ENCODE measurements around the gene ICAM3. TPM values are rescaled to one million over a fixed set of nuclear protein-coding genes. Genes with fewer than 3 reads are reported as not detected.
A peak's percentile ranks its signal among the peaks of the same experiment; 100 is the strongest.

The ICAM3 gene
- polyA plus RNA-seq, 1 of the 3 experiments (the other 2 are of a cell fraction), result 15.6 TPM

GRCh38 chr19:10292206-10292788 is 47.1 kb downstream of the ICAM3 start:
- Histone ChIP-seq H3K27ac (ENCODE audit: low read depth in 2 of 2, low read length in 1 of 2) (no peak overlapping the region), H3K27me3 (ENCODE audit: insufficient read depth) (no peaks in the 10 kb centered on the region; the same call in 1 of the 2 replicates), H3K79me2 (ENCODE audit: insufficient read depth) (no peaks in the 10 kb centered on the region), H3K4me1 (ENCODE audit: control insufficient read depth in 1 of 2, insufficient read depth in 2 of 2, low read depth in 1 of 2, low read length in 1 of 2) (peaks cover 0 to 39% of the 10 kb centered on the region in 2 experiments; a peak in 1 of 4 replicates), H3K9me3 (no peaks in the 10 kb centered on the region), H2AFZ (ENCODE audit: low read depth) (peak overlapping the region; percentile 61; the same call in 1 of the 2 replicates), H3K9ac (no peak overlapping the region), H3K9me2 (no peaks in the 10 kb centered on the region), H3K36me3 (replicated peaks in 1 of 2; ENCODE audit: control insufficient read depth in 1 of 2, insufficient read depth in 2 of 2, low read length in 1 of 2) (no peaks in the 10 kb centered on the region), H3K4me3 (ENCODE audit: low read depth in 2 of 2, low read length in 1 of 2) (peak overlapping the region; percentile 45 to 77), H3K4me2 (peak overlapping the region; percentile 98), H4K20me1 (ENCODE audit: insufficient read depth) (no peaks in the 10 kb centered on the region), H3F3A (replicated peaks; ENCODE audit: insufficient read depth) (peaks cover 3% of the 10 kb centered on the region)
- TF ChIP-seq FOXJ3 (CRISPR knock-in tag; IDR thresholded peaks at IDR 0.05), result no peak
- TF ChIP-seq RCOR1 (IDR thresholded peaks at IDR 0.05; ENCODE audit: low read length), result no peak
- no peak for TF ChIP-seq EZH2phosphoT487 (IDR thresholded peaks at IDR 0.05; ENCODE audit: borderline replicate concordance, low read depth)
- no peak for TF ChIP-seq CTCF (IDR thresholded peaks at IDR 0.05)
- WGBS (ENCODE audit: low lambda C conversion rate), result 1% methylated on average over 11 of the region's 45 CpGs
- peak; percentile 92 for DNase-seq
- POLR2A ChIA-PET, result interaction anchor here (1.1 kb wide), 1 partner anchor 9 kb away, joined by 3 read pairs; no protein-coding TSS in a partner anchor
- CTCF ChIA-PET, result interaction anchor here (1.0 to 2.9 kb wide), 8 partner anchors 22 to 153 kb away, joined by 3 to 21 read pairs (median 5); partner anchors contain the start of gene ICAM1

- no peaks in the 10 kb centered on the region; the same call in 1 of the 2 replicates for H3K27me3 ChIP-seq (ENCODE audit: insufficient read depth)
- peaks cover 0 to 39% of the 10 kb centered on the region in 2 experiments; a peak in 1 of 4 replicates for H3K4me1 ChIP-seq (ENCODE audit: control insufficient read depth in 1 of 2, insufficient read depth in 2 of 2, low read depth in 1 of 2, low read length in 1 of 2)
- peak overlapping the region; percentile 39; the same call in 1 of the 2 replicates for H3K9ac ChIP-seq
- H3K9me2 ChIP-seq, result no peaks in the 10 kb centered on the region
- DNase-seq, result no peak
- peak; percentile 1; the same call in 1 of the 2 replicates for TF ChIP-seq MAX (IDR thresholded peaks at IDR 0.05; ENCODE audit: low read depth)
- TF ChIP-seq FOXM1 (IDR thresholded peaks at IDR 0.05; ENCODE audit: low read depth), result no peak
- H3K9me3 ChIP-seq, result no peaks in the 10 kb centered on the region
- H3K4me2 ChIP-seq, result peak overlapping the region; percentile 98
- peaks cover 3% of the 10 kb centered on the region for H3F3A ChIP-seq (replicated peaks; ENCODE audit: insufficient read depth)
- peak overlapping the region; percentile 61 for H2AFZ ChIP-seq (ENCODE audit: low read depth)
- 2% methylated on average over 33 of the region's 49 CpGs for WGBS (ENCODE audit: low lambda C conversion rate)
- no peaks in the 10 kb centered on the region for H4K20me1 ChIP-seq (ENCODE audit: insufficient read depth)
- peak overlapping the region; percentile 45 to 77 for H3K4me3 ChIP-seq (ENCODE audit: low read depth in 2 of 2, low read length in 1 of 2)
- ChIA-PET CTCF (interaction anchor here (0.6 to 2.9 kb wide), 11 partner anchors 12 to 153 kb away, joined by 3 to 21 read pairs (median 4); partner anchors contain the start of genes CDC37 and ICAM1), POLR2A (interaction anchor here (0.6 to 1.1 kb wide), 3 partner anchors 8 to 67 kb away, joined by 3 to 6 read pairs (median 3); no protein-coding TSS in a partner anchor)
- H3K79me2 ChIP-seq (ENCODE audit: insufficient read depth), result no peaks in the 10 kb centered on the region
- no peak overlapping the region for H3K27ac ChIP-seq (ENCODE audit: low read depth in 2 of 2, low read length in 1 of 2)
- no peaks in the 10 kb centered on the region for H3K36me3 ChIP-seq (replicated peaks in 1 of 2; ENCODE audit: control insufficient read depth in 1 of 2, insufficient read depth in 2 of 2, low read length in 1 of 2)
Measured at GRCh38 chr19:10291554-10292205, 47.7 kb downstream of the ICAM3 start.
